Mesenchymal stem cell (in vitro differentiated cells and primary cell): ENCODE measurements around the gene ST7.

Experiments used
- DNase-seq: peaks from one replicate; pipeline ENCODE4 v3.0.0-alpha.2; 2013
- H2AFZ ChIP-seq: one replicate; pipeline ENCODE4 v1.6.1; 2013; ENCODE audit warnings: low read depth, mild to moderate bottlenecking, control low read depth, inconsistent platforms, low read length, moderate library complexity
- H2AK5ac ChIP-seq: 2 replicates; pipeline ENCODE4 v1.6.1; 2013; ENCODE audit warnings: low read length, moderate library complexity, mild to moderate bottlenecking, inconsistent platforms; ENCODE audit not compliant: severe bottlenecking
- H2BK120ac ChIP-seq: one replicate; pipeline ENCODE4 v1.6.1; 2013; ENCODE audit warnings: low read depth, mild to moderate bottlenecking, inconsistent platforms, low read length, moderate library complexity
- H2BK12ac ChIP-seq, 2 experiments: one replicate each; pipeline ENCODE4 v1.6.1; 2013; ENCODE audit warnings: inconsistent platforms in 2 of 2, low read length in 2 of 2, mild to moderate bottlenecking in 2 of 2, moderate library complexity in 2 of 2, control low read depth in 1 of 2
- H2BK15ac ChIP-seq: one replicate; pipeline ENCODE4 v1.6.1; 2013; ENCODE audit warnings: mild to moderate bottlenecking, low read depth, inconsistent platforms; ENCODE audit not compliant: poor library complexity, severe bottlenecking
- H2BK5ac ChIP-seq: 2 replicates; pipeline ENCODE4 v1.6.1; 2013; ENCODE audit warnings: low read depth, mild to moderate bottlenecking, low read length, control low read depth, inconsistent platforms; ENCODE audit not compliant: poor library complexity, severe bottlenecking
- H3K14ac ChIP-seq, 2 experiments: one replicate each; pipeline ENCODE4 v1.6.1; 2013; ENCODE audit warnings: inconsistent platforms in 2 of 2, low read length in 2 of 2, control low read depth in 1 of 2, mild to moderate bottlenecking in 1 of 2, moderate library complexity in 1 of 2
- H3K18ac ChIP-seq, 2 experiments: one replicate each; pipeline ENCODE4 v1.6.1; 2013; ENCODE audit warnings: inconsistent platforms in 2 of 2, low read length in 2 of 2, control low read depth in 1 of 2, low read depth in 1 of 2, mild to moderate bottlenecking in 1 of 2
- H3K23ac ChIP-seq, 2 experiments: one replicate each; pipeline ENCODE4 v1.6.1; 2013; ENCODE audit warnings: inconsistent platforms in 2 of 2, low read length in 2 of 2, mild to moderate bottlenecking in 2 of 2, moderate library complexity in 2 of 2, control low read depth in 1 of 2
- H3K27ac ChIP-seq: 2 replicates; pipeline ENCODE4 v1.5.1; 2013; ENCODE audit warnings: mild to moderate bottlenecking, moderate library complexity, low read length, control low read depth, inconsistent platforms; ENCODE audit not compliant: poor library complexity, severe bottlenecking
- H3K27me3 ChIP-seq, 2 experiments: 2 replicates each; pipeline versions ENCODE4 v1.6.1 to v1.7.0; 2013; ENCODE audit warnings: low read length in 2 of 2, mild to moderate bottlenecking in 2 of 2, moderate library complexity in 2 of 2, control low read depth in 1 of 2, inconsistent platforms in 1 of 2; ENCODE audit not compliant: control insufficient read depth in 1 of 2, insufficient read depth in 1 of 2
- H3K36me3 ChIP-seq, 2 experiments: 2 replicates each; pipeline versions ENCODE4 v1.6.1 to v1.7.0; 2013; ENCODE audit warnings: low read length in 2 of 2, control low read depth in 1 of 2, inconsistent platforms in 1 of 2, low read depth in 1 of 2, mild to moderate bottlenecking in 1 of 2; ENCODE audit not compliant: insufficient read depth in 2 of 2, control insufficient read depth in 1 of 2
- H3K4ac ChIP-seq, 2 experiments: one replicate each; pipeline ENCODE4 v1.6.1; 2013; ENCODE audit warnings: inconsistent platforms in 2 of 2, low read length in 2 of 2, mild to moderate bottlenecking in 2 of 2, moderate library complexity in 2 of 2, control low read depth in 1 of 2, low read depth in 1 of 2
- H3K4me1 ChIP-seq: 2 replicates; pipeline ENCODE4 v1.6.1; 2013; ENCODE audit warnings: low read depth, low read length, control low read depth; ENCODE audit not compliant: control insufficient read depth, insufficient read depth
- H3K4me2 ChIP-seq: 2 replicates; pipeline ENCODE4 v1.6.1; 2013; ENCODE audit warnings: low read length, mild to moderate bottlenecking, inconsistent platforms; ENCODE audit not compliant: poor library complexity, severe bottlenecking
- H3K4me3 ChIP-seq, 2 experiments: 2 replicates each; pipeline versions ENCODE4 v1.5.1 to v1.7.0; 2013; ENCODE audit warnings: low read length in 2 of 2, mild to moderate bottlenecking in 2 of 2, control low read depth in 1 of 2, low read depth in 1 of 2; ENCODE audit not compliant: insufficient read depth in 1 of 2
- H3K79me1 ChIP-seq: replicated peaks from 2 replicates; pipeline ENCODE4 v1.6.1; 2013; ENCODE audit warnings: mild to moderate bottlenecking, control low read depth, low read length, inconsistent platforms; ENCODE audit not compliant: poor library complexity, severe bottlenecking
- H3K9ac ChIP-seq: 2 replicates; pipeline ENCODE4 v1.7.0; 2013; ENCODE audit warnings: mild to moderate bottlenecking, low read length, moderate library complexity
- H3K9me3 ChIP-seq: 2 replicates; pipeline ENCODE4 v1.7.0; 2013; ENCODE audit warnings: mild to moderate bottlenecking, low read length; ENCODE audit not compliant: control insufficient read depth
- H4K8ac ChIP-seq: one replicate; pipeline ENCODE4 v1.6.1; 2013; ENCODE audit warnings: inconsistent platforms, mild to moderate bottlenecking, low read length, moderate library complexity
- H4K91ac ChIP-seq: one replicate; pipeline ENCODE4 v1.6.1; 2013; ENCODE audit warnings: mild to moderate bottlenecking, low read length, inconsistent platforms
- WGBS: methylation state at CpG from one replicate; pipeline ENCODE4 v1.1.7; 2013; ENCODE audit warnings: mixed read lengths; 5-methylcytosine and 5-hydroxymethylcytosine counted together

The ST7 gene

DNA sequence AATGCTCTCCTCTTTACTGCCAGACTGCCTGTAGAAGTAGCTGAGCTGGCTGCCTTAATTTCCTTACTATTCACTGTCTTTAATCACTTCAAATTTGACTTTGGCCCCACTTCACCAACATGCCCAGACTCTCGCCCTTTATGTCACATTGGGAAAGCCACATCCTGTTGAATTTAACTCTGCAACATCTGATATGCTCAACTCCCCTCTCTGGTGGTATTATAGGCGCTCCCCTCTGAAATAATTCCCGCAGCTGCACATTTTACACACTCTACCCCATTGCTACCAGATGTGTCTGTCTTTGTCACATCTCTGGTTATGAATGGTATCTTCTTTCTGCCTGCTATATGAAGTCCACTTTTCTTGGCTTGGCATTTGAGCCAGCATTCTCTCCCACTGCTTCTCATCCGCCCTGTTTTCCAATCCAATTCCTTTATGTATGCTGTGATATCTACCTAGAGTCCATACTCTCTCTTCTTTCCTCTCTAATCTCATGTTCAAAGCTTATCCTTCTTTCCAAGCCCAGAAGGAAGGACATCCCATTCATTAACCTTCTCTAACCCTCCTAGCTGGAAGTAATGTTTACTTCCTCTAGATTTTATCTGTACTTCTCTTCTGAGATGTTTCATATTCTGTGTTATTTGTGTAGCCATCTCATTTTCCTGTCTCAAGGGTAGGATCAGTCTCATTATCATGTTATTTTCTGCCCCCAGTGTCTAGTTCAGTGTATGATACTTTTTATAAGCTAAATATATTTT is 134.5 kb downstream of the ST7 start:
- H2AK5ac ChIP-seq = no peak overlapping the region
- H2BK15ac ChIP-seq = no peak overlapping the region
- peaks cover 4% of the 10 kb centered on the region for H3K4me1 ChIP-seq
- H3K18ac ChIP-seq = peak overlapping the region in 1 of 2 experiments; percentile 35
- H3K4ac ChIP-seq = no peak overlapping the region
- H3K27ac ChIP-seq = no peak overlapping the region
- H2AFZ ChIP-seq = no peak overlapping the region
- H3K9ac ChIP-seq = no peak overlapping the region
- 69% methylated on average over 4 of the region's 4 CpGs for WGBS
- peak overlapping the region; percentile 20 for H4K8ac ChIP-seq
- no peak overlapping the region for H3K14ac ChIP-seq
- no peak overlapping the region for H3K4me2 ChIP-seq
- H4K91ac ChIP-seq = no peak overlapping the region
- H3K23ac ChIP-seq = no peak overlapping the region
- peaks cover 27% of the 10 kb centered on the region for H3K79me1 ChIP-seq
- no peak overlapping the region for H2BK120ac ChIP-seq
- H2BK5ac ChIP-seq = no peak overlapping the region
- no peaks in the 10 kb centered on the region for H3K27me3 ChIP-seq
- H2BK12ac ChIP-seq = peak overlapping the region in 1 of 2 experiments; percentile 57
- no peak for DNase-seq
- no peaks in the 10 kb centered on the region for H3K9me3 ChIP-seq
- H3K36me3 ChIP-seq = no peaks in the 10 kb centered on the region
- no peak overlapping the region for H3K4me3 ChIP-seq

DNA sequence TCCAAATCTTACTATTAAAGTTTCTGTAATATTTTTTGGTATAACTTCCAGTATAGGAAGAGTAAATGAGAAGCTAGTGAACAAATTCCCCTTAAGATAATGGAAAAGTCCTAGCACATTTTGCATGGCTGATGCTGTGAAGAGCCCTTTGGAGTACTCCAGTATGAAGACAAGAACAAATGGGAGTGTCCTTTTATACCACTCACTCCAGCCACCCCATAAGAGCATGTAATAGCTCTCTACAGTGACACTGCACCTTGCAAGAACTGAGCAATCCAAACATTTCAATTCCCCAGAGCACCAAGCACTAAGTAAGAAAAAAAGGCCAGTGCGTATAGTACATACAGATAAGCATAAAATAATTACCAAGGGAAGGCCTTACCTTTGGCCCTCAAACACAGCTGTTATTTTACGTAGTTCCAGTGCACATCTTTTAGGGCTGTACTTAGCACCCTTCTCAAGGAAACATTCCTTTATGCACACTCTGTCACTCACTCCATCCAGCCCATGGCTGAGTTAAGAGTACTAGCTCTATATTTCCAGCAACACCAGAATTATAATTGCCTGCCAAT is 135.4 kb downstream of the ST7 start:
- Histone ChIP-seq H3K36me3 (no peaks in the 10 kb centered on the region), H2AFZ (no peak overlapping the region), H3K4ac (no peak overlapping the region), H2BK12ac (no peak overlapping the region), H3K9ac (no peak overlapping the region), H3K4me2 (no peak overlapping the region), H4K91ac (no peak overlapping the region), H3K14ac (no peak overlapping the region), H3K27ac (no peak overlapping the region), H2BK15ac (no peak overlapping the region), H3K9me3 (no peaks in the 10 kb centered on the region), H2BK5ac (no peak overlapping the region), H3K27me3 (no peaks in the 10 kb centered on the region), H4K8ac (no peak overlapping the region), H3K4me1 (peaks cover 4% of the 10 kb centered on the region), H3K23ac (no peak overlapping the region), H3K18ac (no peak overlapping the region), H3K79me1 (peaks cover 23% of the 10 kb centered on the region), H2AK5ac (no peak overlapping the region), H2BK120ac (no peak overlapping the region), H3K4me3 (no peak overlapping the region)
- WGBS = 95% methylated on average over 2 of the region's 2 CpGs
- no peak for DNase-seq

DNA sequence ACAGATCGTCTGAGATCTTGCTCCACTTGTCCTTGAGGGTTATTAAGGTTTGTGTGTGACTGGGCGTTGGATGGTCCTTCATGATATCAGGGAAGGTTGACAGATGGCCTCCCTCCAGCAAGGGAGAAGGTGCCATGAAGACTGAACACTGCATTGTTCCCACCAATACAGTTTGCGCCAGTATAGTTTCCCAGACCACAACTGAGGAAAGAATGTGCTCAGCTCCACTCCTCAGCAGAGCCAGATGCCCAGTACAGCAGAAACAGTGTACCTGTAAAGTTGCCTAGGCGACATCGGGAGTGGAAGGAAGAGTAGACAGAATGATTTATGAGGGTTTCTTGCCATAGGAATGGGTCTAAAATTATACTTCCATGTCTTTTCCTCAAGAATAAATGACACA is 137.5 kb downstream of the ST7 start:
- H3K4me1 ChIP-seq = peaks cover 4% of the 10 kb centered on the region
- no peaks in the 10 kb centered on the region for H3K36me3 ChIP-seq
- no peak overlapping the region for H2AK5ac ChIP-seq
- H3K4me2 ChIP-seq = no peak overlapping the region
- H2AFZ ChIP-seq = no peak overlapping the region
- no peak for DNase-seq
- no peak overlapping the region for H4K91ac ChIP-seq
- no peak overlapping the region for H2BK12ac ChIP-seq
- WGBS = 97% methylated on average over 5 of the region's 5 CpGs
- H3K4me3 ChIP-seq = no peak overlapping the region
- no peak overlapping the region for H2BK5ac ChIP-seq
- H3K18ac ChIP-seq = no peak overlapping the region
- H2BK15ac ChIP-seq = no peak overlapping the region
- no peaks in the 10 kb centered on the region for H3K27me3 ChIP-seq
- no peak overlapping the region for H3K23ac ChIP-seq
- no peak overlapping the region for H4K8ac ChIP-seq
- no peak overlapping the region for H3K27ac ChIP-seq
- H3K9me3 ChIP-seq = no peaks in the 10 kb centered on the region
- no peak overlapping the region for H3K14ac ChIP-seq
- H3K79me1 ChIP-seq = peaks cover 26% of the 10 kb centered on the region
- no peak overlapping the region for H3K4ac ChIP-seq
- no peak overlapping the region for H3K9ac ChIP-seq
- H2BK120ac ChIP-seq = no peak overlapping the region

DNA sequence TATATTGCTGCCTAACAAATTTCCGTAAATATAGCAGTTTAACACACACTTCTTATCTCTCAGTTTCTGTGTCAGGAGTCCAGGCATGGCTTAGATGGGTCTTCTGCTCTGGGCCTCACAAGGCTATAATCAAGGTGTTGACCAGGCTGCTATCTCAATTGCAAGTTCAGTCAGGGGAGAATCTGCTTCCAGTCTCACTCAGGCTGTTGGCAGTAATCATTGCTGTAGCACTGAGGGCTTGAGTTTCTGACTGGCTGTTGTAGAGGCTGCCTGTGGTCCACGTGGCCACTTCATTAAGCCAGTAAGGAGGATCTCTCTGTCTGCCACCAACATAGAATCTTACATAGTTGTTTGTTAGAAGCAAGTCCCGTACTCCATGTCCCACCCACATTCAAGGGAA is 138.4 kb downstream of the ST7 start:
- Histone ChIP-seq H3K18ac (no peak overlapping the region), H2BK12ac (no peak overlapping the region), H3K9ac (no peak overlapping the region), H3K4me2 (no peak overlapping the region), H2BK120ac (no peak overlapping the region), H3K27me3 (no peaks in the 10 kb centered on the region), H3K79me1 (peaks cover 24% of the 10 kb centered on the region), H3K4ac (no peak overlapping the region), H2AFZ (no peak overlapping the region), H4K8ac (no peak overlapping the region), H3K4me1 (peaks cover 4% of the 10 kb centered on the region), H2AK5ac (no peak overlapping the region), H2BK5ac (no peak overlapping the region), H3K27ac (no peak overlapping the region), H3K36me3 (no peaks in the 10 kb centered on the region), H3K14ac (peak overlapping the region in 1 of 2 experiments; percentile 79), H4K91ac (no peak overlapping the region), H2BK15ac (no peak overlapping the region), H3K4me3 (no peak overlapping the region), H3K9me3 (no peaks in the 10 kb centered on the region), H3K23ac (no peak overlapping the region)
- DNase-seq = no peak
- WGBS = 100% methylated on average over 2 of the region's 3 CpGs
